IPS-11a (cell line): ENCODE results near the gene MAP4K2.

ENCODE experiments used
- H3K4me3 ChIP-seq: one replicate; pipeline ENCODE4 v1.5.1; 2013; ENCODE audit warnings: low read depth, low read length, control low read depth

MAP4K2 gene

DNA sequence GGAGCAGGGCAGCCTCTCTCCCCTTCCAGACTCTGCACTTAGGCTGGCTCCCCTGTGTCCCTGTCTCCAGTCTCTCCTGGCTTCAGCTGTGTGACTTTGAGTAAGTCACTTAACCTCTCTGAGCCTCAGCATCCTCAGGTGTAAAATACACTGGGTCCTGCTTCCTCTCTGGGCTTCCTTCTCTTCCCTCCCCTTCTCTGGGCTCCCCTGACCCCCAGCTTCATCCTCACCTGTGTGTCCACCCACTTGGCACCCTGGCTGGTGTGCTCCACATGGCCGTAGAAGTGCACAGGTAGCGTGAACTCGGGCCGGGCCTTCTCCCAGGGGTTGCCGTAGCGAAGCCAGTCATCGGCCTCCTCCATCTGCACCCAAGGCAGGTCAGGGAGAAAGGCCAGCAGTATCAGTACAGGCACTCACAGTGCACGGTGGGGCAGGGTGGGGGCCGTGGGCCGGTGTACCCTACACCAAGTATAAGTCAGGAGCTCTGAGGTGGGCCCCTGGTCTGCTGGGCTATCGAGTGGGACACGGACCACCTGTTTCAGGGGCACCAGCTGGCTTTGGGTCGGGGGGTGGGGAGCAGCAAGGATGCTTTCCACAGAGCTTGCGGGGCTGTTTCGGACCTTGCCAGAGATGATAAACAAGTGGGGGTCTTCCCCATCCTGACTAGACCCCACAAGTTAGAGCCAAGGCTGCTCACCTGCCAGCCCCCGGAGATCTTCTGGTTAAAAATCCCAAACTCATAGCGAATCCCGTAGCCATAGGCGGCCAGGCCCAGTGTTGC lies 45.3 kb downstream of the MAP4K2 start:
- H3K4me3 ChIP-seq = no peak overlapping the region

DNA sequence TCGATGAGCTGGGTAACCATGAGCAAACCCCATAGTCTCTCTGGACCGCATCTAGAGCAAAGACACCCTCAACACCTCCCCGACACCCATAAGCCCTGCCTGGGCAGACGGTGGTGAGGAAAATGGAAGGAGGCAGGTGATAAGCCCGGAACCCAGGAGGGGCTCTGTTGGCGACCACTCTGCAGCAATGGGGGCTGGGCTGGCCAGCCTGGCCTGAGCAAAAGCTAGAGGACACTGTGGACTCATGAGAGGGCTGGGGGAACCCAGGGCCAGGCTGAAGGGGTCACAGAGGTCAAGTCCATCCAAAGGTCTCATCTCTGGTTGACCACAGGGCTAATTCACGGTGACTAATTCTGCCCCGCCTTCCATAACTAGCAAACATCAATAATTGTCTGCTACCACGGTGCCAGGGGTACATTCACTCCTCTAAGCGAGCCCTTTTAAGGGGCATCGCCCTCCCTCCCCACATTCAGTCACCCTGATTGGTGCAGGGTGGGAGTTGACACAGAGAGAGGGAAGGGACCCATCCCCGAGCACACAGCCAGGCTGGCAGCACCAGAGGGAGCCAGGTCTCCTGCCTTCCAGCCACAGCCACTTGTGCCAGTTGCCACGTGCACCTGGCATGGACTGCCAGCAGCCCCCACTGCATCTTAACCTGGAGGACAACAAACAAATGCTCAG lies 47.2 kb downstream of the MAP4K2 start:
- H3K4me3 ChIP-seq = no peak overlapping the region

DNA sequence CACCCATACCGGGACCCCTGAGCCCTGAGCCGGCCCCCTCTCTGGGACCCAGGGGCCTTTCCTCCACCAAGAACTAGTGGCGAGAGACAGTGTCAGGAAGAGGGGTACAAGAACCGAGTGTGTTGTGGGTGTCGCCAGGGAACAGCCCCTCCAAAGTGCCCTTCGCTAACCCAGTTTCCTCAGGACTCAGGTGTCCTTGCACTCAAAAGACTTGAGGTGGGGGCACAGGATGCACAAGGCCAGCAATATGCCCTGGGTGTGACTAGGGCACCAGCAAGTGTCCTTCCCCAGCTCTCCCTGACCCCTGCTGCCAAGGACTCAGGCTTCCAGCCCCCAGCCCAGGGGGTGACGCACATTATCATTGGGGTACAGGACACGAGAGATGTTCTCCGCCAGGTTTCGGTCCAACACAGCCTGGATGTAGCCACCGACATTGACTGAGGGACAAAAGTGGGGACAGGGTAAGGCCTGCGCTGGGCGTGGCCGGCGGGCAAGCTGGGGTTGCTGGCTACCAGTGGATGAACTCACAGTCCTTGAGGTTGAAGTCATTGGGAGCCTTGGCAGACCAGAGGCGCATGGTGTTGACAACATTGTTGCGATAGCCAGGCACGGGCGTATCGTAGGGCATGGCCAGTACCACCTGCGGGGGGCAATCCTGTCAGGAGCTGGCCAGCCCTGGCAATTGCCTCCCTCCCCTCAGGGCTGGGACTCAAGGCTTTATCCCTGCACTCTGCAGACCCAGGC lies 47.9 kb downstream of the MAP4K2 start:
- no peak overlapping the region for H3K4me3 ChIP-seq

DNA sequence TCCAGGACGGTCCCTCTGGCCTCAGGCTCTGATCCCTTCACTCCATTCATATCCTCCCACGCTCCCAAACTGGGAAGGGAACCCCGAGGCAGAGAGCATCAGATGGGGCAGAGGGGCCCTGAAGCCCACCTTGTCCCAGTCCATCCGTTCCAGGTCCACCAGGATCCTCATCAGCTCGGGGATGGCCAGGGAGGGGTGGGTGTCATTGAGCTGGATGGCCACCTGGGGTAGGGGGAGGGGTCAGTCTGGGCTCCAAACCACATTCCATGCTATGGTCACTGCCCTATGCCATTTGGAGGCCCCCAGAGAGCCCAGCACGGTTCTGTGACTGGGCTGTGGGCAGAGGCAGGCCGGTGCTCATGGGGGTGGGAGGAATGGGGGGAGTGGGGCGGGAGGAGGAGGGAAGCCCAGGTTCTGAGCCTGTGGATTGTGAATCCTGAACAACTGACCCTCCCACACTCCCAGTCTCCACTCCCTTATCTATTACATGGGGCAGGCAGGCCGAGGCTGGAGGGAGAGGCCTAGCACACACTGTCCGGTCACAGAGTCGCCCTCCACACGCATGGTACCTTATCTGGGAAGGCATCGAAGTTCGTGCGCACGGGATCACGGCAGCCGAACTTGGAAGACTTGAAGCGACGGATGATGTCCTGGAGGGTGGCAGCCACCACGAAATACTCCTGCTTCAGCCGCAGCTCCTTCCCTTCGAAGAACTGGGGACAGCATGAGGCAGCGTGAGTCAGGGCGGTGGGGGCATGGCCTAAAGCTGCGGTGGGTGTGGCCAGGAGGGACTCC lies 48.7 kb downstream of the MAP4K2 start:
- no peak overlapping the region for H3K4me3 ChIP-seq

DNA sequence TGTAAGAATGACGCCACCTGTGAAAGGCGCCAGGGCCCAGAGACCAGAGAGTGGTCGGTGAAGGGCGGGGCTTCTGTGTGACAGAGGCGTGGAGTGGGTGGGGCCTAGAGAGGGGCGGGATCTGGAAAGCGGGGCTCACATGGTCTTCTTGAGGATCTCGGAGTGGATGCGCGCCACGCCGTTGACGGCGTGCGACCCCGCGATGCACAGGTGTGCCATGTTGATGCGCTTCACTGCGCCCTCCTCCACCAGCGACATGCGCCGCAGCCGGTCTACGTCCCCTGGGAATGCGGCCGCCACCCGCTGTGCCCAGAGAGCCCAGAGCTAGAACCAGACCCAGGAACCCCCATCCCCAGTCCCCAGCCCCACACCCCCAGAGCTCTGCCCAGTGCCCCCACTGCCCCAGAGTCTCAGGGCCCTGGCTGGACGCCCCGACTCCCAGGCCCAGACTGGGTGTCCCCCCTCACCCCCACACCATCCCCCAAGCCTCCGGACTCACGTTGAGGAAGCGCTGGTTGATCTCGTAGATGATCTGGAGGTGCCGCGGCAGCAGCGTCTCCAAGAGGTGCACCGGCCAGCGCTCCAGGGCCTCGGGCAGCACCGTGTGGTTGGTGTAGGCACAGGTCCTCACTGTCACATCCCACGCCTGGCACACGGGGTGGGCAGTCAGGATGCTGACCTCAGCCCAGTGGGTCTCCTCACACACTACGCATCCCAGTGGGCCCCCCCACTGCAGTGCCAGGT lies 49.5 kb downstream of the MAP4K2 start:
- no peak overlapping the region for H3K4me3 ChIP-seq

DNA sequence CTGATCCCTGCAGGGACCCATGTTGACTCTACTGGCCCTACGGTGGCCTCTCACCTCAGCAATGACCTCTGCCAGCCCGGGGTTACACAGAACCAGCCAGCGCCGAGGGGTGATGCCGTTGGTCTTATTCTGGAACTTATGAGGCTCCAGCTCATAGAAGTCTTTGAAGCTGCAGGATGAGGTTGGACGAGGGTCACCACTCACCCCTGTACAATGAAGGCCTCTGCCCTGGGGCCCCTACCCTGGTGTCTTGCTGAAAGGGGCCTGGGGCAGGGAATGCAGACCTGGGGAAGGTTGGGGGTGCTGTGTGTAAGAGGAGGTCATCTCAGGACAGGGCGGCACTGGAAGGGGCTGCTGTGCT lies 50.0 kb downstream of the MAP4K2 start:
- H3K4me3 ChIP-seq = no peak overlapping the region

DNA sequence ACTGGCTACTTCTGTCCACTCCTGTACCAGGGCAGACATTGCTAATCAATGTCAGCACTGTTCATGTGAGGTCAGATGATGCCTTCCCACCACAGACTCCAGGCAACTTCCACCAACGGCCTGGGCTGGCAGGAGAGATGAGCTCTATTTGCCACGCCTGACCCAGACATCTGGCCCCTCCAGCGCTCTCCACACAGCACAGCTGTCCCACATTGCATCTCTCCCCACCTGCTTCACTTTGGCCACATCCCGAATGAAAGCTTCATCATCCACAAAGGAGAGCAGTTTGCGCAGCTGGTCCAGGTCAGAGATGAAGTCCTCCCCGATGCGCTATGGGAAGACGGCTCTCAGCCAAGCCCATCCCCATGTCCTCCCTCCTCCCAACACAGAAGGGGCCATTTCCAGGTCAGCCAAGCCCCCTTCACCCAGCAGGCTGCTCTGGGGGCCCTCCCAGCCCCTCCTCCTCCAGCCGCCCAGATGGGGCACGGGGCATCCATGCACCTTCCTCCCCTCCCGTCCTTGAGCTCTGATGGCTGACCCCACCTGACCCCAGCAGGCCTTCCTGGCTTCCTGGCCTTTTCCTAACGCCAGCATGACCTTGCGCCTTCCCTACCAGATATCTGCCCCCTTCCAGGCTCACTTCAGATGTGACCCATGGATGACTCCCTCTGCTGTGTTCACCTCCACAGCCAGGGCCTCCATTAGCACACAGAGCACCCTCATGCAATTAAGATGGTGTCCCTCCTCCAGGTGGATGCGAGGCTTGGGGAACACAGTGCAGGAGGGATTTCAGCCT lies 50.6 kb downstream of the MAP4K2 start:
- no peak overlapping the region for H3K4me3 ChIP-seq

DNA sequence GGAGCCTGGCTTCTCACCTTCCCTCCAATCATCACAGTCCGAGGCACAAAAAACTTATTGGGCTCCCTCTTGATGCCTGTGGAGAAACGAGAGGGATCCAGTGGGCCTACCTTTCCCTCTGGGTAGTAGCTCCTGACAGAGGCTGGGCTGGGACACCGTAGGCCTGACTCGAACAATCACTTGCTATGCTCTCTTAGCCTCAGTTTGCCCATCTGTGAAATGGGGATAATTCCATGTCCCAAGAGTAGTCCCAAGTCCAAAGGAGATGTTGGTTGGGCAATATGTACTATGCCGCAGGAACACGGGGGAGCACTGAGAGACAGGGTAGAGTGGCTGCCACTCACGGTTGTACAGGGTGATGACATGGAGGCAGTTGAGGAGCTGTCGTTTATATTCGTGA lies 51.4 kb downstream of the MAP4K2 start:
- no peak overlapping the region for H3K4me3 ChIP-seq

DNA sequence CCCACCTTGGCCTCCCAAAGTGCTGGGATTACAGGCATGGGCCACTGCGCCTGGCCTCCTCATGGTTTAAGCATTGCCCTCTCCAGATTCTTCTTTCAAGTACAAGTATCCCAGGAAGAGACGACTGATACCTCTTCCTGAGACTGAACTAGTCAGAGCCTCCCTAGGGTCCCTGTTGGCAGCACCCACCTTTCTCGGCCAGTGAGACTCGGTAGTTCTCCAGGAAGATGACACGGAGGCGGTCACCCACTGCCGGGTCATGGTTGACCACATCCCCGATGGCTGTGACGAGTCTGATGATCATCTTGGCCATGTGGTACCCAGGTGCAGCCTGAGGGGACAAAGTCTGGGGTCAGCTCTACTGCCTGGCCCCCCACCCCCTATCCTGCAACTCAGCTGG lies 51.9 kb downstream of the MAP4K2 start:
- H3K4me3 ChIP-seq = no peak overlapping the region

DNA sequence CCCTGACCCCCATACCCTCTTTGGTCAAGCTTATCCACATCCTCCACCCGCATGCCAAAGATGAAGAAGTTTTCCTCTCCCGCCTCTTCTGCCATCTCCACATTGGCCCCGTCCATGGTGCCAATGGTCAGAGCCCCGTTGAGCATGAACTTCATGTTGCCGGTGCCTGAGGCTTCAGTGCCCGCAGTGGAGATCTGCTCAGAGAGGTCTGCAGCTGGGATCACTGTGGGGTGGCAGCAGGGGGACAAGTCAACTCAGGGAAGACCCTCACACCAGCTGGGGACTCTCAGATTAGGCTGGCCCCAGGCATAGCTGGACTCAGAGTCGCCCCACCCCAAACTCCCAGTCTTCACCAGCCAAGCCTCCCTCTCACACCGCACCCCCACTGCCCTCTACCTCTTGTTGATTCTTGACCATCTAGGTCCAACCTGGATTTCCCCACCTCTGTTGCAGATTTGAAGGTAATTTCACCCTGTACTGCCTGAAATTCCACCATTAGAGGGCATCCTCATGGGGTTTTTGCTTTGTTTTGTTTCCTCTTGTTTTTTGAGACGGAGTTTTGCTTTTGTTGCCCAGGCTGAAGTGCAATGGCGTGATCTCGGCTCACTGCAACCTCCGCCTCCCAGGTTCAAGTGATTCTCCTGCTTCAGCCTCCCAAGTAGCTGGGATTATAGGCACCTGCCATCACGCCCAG lies 52.5 kb downstream of the MAP4K2 start:
- no peak overlapping the region for H3K4me3 ChIP-seq

DNA sequence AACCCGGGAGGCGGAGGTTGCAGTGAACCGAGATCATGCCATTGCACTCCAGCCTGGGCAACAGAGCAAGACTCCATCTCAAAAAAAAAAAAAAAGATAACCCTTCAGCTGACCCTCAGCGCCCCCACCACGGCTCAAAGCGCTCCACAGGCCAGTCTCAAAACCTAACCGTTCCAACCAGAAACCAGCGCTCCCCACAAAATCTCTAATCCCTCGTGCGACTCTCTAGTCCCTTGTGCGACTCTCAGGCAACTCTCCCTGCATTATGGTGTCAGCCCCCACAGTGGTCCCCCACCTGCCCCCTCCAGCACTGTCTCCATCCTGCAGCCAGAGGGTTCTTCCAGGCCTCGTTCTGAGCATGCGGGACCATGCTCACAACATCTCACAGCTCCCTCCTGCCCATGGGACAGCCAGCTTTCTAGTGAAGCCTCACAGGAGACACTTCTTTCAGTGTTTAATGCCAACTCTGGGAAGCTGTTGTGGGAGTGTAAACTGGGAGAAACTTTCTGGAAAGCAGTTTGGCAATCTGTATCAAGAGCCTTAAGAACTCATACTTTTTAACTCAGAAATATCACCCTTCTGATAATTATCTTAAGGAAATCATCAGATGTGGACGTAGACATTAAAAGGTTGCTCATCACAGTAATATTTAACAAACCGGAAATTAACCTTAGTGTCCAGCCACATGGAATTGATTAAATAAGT lies 54.9 kb downstream of the MAP4K2 start:
- H3K4me3 ChIP-seq = no peak overlapping the region

DNA sequence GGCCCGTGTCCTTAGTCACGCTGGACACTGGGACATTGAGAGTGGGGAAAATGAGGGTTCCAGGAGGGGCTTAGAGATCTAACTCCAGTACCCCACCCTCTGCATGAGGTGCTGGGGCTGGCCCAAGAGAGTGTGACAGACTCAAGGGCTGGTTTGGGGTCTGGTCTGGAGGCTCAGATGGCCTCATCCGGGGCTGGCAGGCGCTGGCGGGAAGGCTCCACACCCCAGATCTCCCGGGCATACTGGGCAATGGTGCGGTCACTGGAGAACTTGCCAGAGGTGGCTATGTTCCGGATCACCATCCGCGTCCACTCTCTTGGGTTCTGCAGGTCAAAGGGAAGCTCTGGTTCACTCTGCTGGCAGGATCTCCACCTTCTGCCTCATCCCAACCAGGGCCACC lies 56.5 kb downstream of the MAP4K2 start:
- no peak overlapping the region for H3K4me3 ChIP-seq

DNA sequence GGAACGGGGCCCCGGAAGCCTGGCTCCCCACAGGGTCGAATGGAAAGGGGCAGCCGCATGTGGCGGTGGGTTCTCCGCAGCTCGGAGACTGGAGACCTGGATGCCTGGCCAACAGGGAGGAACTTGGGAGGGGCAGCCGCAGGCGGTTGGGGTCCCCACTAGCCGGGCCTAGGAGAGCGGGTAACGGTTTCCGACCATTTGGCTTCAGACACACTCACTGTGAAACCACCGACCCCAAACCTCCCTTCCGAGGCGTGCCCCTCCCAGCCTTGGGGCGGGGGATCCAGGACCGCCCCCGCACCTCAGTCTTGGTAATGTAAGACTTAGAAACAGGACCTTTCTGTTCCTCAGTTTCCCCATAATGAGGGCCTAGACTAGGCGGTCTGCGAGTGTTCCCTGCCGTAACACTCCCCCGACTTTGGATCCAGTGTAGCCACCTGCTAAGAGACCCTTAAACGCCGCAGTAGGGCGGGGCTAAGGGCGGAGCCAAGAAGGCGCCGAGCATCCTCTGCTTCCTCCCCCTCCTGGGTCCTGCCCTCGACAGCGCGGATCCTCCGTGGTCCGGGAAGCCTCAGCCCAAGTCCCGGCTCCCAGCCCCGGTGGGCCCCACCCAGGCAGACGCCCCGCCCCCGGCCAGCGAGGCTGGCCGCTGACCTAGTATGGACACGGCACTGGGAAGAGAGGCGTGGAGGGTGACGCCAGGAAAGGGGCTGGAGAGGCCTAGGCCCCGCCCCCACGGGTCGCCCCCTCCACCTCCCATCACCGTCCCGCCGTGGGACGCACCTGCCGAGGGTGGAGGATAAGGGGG lies 57.3 kb downstream of the MAP4K2 start:
- H3K4me3 ChIP-seq = peak overlapping the region; percentile 44

DNA sequence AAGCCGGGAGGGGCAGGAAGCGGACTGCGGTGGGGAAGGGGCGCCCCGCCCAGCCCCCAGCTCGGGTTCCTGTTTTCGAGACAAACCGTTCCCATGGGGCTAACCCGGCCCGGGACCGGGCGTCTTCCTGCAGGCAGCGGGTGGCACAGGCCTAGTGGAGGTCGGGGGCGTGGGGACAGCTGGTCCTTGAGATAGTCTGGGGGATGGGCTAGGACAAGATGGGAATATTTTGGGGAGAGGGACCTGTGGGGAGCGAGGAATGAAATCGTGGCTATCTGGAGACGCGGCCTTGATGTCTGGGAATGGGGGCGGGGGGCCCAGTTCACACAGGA lies 57.9 kb downstream of the MAP4K2 start:
- peak overlapping the region; percentile 44 for H3K4me3 ChIP-seq

DNA sequence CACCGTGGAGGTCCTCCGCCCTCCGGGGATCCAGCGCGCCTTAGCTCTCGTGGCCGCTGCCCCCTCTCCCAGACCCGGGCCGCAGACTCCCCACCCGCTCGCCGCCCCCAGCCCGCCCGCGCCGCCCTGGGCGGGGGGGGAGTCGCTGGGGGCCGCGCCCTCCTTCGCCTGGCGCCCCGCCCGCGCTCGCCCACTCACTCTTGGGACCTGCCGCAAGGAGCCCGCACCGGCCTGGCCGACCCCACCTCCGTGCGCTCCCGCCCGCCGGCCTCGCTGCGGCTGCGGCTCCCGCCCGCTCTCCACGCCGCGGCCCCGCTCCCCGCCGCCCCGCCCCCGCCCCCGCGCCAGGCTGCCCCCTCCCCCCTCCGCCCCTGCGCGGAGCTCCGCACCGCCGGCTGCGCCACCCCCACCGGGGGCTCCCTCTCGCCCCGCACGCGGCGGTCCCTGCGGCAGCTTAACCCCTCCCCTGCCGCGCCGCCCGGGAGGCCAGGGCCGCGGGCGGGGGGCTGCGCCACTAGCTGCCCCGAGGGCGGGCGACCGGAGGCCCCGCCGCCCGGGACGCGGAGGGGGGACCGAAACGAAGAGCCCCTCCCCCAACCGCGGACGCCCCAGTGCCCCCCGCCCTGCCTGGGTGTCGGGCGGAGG lies 58.3 kb downstream of the MAP4K2 start:
- H3K4me3 ChIP-seq = peak overlapping the region; percentile 45

DNA sequence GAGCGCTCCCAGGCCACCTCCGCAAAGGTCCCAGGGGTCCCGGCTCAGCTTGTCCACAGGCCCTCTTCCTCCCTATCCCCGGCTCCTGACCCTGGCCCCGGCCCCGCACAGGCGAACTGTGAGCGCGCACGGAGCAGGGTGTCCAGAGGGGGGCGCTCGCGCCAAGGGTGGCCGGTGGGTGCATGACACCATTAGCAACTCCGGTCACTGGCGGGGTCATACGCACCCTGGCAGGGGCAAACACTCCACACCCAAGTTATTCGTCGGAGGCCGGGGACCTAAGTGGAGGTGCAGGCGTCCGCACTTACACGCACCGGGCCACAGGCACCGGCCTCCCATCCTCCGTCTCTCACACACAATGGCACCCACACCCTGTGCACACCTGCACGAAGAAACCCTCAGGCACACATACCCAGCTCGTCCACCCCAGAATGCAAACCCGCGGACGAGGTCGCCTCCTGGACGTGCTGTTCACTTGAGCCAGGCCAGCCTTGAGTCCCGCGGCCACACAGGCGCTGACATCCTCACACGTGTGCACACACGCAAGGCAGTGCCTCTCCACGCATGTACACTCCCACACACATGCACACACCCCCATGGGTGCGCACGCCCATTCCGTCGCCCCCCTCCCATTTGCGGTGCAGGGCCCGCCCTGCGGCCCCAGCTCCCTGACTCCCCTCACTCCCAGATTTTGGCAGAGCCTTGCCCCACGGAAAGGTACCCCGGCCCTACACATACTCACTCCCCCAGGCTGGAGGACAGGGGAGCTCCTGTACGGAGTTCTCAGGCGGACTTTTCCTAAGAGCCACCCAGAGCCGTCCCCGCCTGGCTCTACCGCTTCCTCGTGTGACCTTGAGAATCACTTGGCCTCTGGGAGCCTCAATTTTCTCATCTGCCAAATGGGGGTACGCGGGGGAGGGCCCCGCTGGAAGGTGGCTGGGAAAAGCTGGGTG lies 59.1 kb downstream of the MAP4K2 start, which contains the start of gene RASGRP2:
Gene RASGRP2, minus strand, starts transcription at position 552 of the 953 bp plus-strand sequence. CDS start 1,276 bp downstream, outside the sequence.
- peak within 1 kb of the TSS; percentile 51 for H3K4me3 ChIP-seq
